Ovary (tissue), 3 donors: Measurements from ENCODE around the gene RANBP17.

Source experiments
- CTCF ChIP-seq, 3 donors: fragments of 450-650 bp in 2 of 3; fragments of 200-600 bp in 1 of 3; IDR thresholded peaks; one replicate each; pipeline versions ENCODE4 v1.5.1 to v1.8.0; 2016 to 2022; ENCODE audit warnings: antibody characterized with exemption in 3 of 3, mild to moderate bottlenecking in 1 of 3
- EP300 ChIP-seq: sonication (generic); formaldehyde crosslinking; IDR thresholded peaks from one replicate; pipeline ENCODE4 v1.6.1; 2017; ENCODE audit warnings: antibody characterized with exemption
- POLR2A ChIP-seq: fragments of 450-650 bp; IDR thresholded peaks from one replicate; pipeline ENCODE4 v1.6.1; 2017; ENCODE audit warnings: antibody characterized with exemption, mild to moderate bottlenecking, moderate library complexity
- donor health status: DM: no; HTN: no; CAD: no.

GRCh38 chr5:171312129-171312974 lies 450.5 kb downstream of the RANBP17 start:
- TF ChIP-seq CTCF (IDR thresholded peaks at IDR 0.05) (no peak), POLR2A (no peak), EP300 (no peak)
